ENCODE data around the gene AFAP1.

The AFAP1 gene

GRCh38 chr4:7964459-7964858 is 24.8 kb upstream of the AFAP1 start:
- no peak for DNase-seq (ENCODE audit: low read depth in 2 of 2)
- no peak overlapping the region for H3K4me3 ChIP-seq (replicated peaks in 1 of 2; ENCODE audit: low read depth in 2 of 2, low read length in 2 of 2)
- no peak for TF ChIP-seq CTCF (IDR thresholded peaks at IDR 0.05; ENCODE audit: low read depth, low read length)

- H3K4me3 ChIP-seq (replicated peaks in 1 of 2; ENCODE audit: low read depth in 2 of 2, low read length in 2 of 2) = no peak overlapping the region
- TF ChIP-seq CTCF (IDR thresholded peaks at IDR 0.05; ENCODE audit: low read depth, low read length) = no peak
- DNase-seq (ENCODE audit: low read depth in 2 of 2) = no peak
These were observed 24.0 kb upstream of the AFAP1 start for GRCh38 chr4:7963691-7964090.

GRCh38 chr4:7962609-7963508 is 23.2 kb upstream of the AFAP1 start:
- no peak for TF ChIP-seq CTCF (IDR thresholded peaks at IDR 0.05; ENCODE audit: low read depth, low read length)
- DNase-seq (ENCODE audit: low read depth in 2 of 2) = no peak
- no peak overlapping the region for H3K4me3 ChIP-seq (replicated peaks in 1 of 2; ENCODE audit: low read depth in 2 of 2, low read length in 2 of 2)

- DNase-seq (ENCODE audit: low read depth in 2 of 2) = peak; percentile 92 to 98
- H3K4me3 ChIP-seq (replicated peaks in 1 of 2; ENCODE audit: low read depth in 2 of 2, low read length in 2 of 2) = no peak overlapping the region
- no peak for TF ChIP-seq CTCF (IDR thresholded peaks at IDR 0.05; ENCODE audit: low read depth, low read length)
These were observed 21.4 kb upstream of the AFAP1 start for GRCh38 chr4:7960790-7961655.

- DNase-seq (ENCODE audit: low read depth in 2 of 2) = no peak
- no peak for TF ChIP-seq CTCF (IDR thresholded peaks at IDR 0.05; ENCODE audit: low read depth, low read length)
- H3K4me3 ChIP-seq (replicated peaks in 1 of 2; ENCODE audit: low read depth in 2 of 2, low read length in 2 of 2) = no peak overlapping the region
These were observed 20.5 kb upstream of the AFAP1 start for GRCh38 chr4:7960017-7960789.

- TF ChIP-seq CTCF (IDR thresholded peaks at IDR 0.05; ENCODE audit: low read depth, low read length) = no peak
- no peak for DNase-seq (ENCODE audit: low read depth in 2 of 2)
- no peak overlapping the region for H3K4me3 ChIP-seq (replicated peaks in 1 of 2; ENCODE audit: low read depth in 2 of 2, low read length in 2 of 2)
These were observed 19.4 kb upstream of the AFAP1 start for GRCh38 chr4:7959078-7959477.
